Esophagus muscularis mucosa (tissue), 4 donors: ENCODE data around the gene PPP6R2. TPM values are rescaled to one million over a fixed set of nuclear protein-coding genes. Genes with fewer than 3 reads are reported as not detected.

Source experiments
- DNase-seq: peaks from one replicate; pipeline ENCODE4 v3.0.0-alpha.2; 2017; ENCODE audit errors: extremely low spot score
- H3K27ac ChIP-seq, 4 donors: fragments of 200-600 bp; sonication (generic); replicated peaks in 1 of 4; 1 replicate in 3 of 4; 2 replicates in 1 of 4; pipeline ENCODE4 v1.5.1; 2016 to 2019; ENCODE audit warnings: mild to moderate bottlenecking in 1 of 4
- H3K27me3 ChIP-seq, 4 donors: fragments of 200-600 bp; sonication (generic); one replicate each; pipeline versions ENCODE4 v1.5.1 to v1.6.0; 2016 to 2019
- H3K36me3 ChIP-seq, 4 donors: fragments of 200-600 bp; sonication (generic); one replicate each; pipeline ENCODE4 v1.5.1; 2016 to 2019
- H3K4me1 ChIP-seq, 4 donors: fragments of 200-600 bp; sonication (generic); one replicate each; pipeline ENCODE4 v1.5.1; 2016 to 2019
- H3K4me3 ChIP-seq, 4 donors: fragments of 200-600 bp; sonication (generic); 1 replicate in 2 of 4; 2 replicates in 2 of 4; pipeline ENCODE4 v1.5.1; 2016 to 2019; ENCODE audit warnings: mild to moderate bottlenecking in 4 of 4, moderate library complexity in 1 of 4
- H3K9me3 ChIP-seq, 4 donors: fragments of 200-600 bp; sonication (generic); 1 replicate in 3 of 4; 2 replicates in 1 of 4; pipeline ENCODE4 v1.5.1; 2016 to 2019
- EP300 ChIP-seq: sonication (generic); formaldehyde crosslinking; IDR thresholded peaks from one replicate; pipeline ENCODE4 v1.6.1; 2017; ENCODE audit warnings: antibody characterized with exemption
- POLR2A ChIP-seq: fragments of 450-650 bp; IDR thresholded peaks from one replicate; pipeline ENCODE4 v1.6.1; 2017; ENCODE audit warnings: antibody characterized with exemption, moderate library complexity, mild to moderate bottlenecking, low read depth
- POLR2AphosphoS5 ChIP-seq, 2 donors: sonication (generic); formaldehyde crosslinking; IDR thresholded peaks; one replicate each; pipeline ENCODE4 v1.6.1; 2017; ENCODE audit warnings: antibody characterized with exemption in 2 of 2
- WGBS: methylation state at CpG from one replicate; pipeline ENCODE4 v1.1.5; 2018; 5-methylcytosine and 5-hydroxymethylcytosine counted together
- intact Hi-C: fragments of 100-400 bp; cut with DNase I; formaldehyde crosslinking; loops from one replicate; pipeline ENCODE4 v1.15.1; 2023
- total RNA-seq, 4 donors: library from RNA; depleted of rRNA; stranded (reverse); fragments of >200 nt; gene quantifications; one replicate each; pipeline versions ENCODE4 v1.1.0 to v1.2.1, GENCODE V29; 2016
- TF ChIP-seq, protein P1 (sequence below), 3 experiments: fragments of 200-600 bp in 2 of 3; fragments of 450-650 bp in 1 of 3; sonication (generic) in 2 of 3; IDR thresholded peaks; one replicate each; pipeline ENCODE4 v1.5.1; 2017 to 2019; ENCODE audit warnings: antibody characterized with exemption in 3 of 3, mild to moderate bottlenecking in 2 of 3, moderate library complexity in 1 of 3

PPP6R2 gene
- total RNA-seq, 4 donors from 2014 or later = 57.7 to 79.4 (median 65.3) TPM

DNA sequence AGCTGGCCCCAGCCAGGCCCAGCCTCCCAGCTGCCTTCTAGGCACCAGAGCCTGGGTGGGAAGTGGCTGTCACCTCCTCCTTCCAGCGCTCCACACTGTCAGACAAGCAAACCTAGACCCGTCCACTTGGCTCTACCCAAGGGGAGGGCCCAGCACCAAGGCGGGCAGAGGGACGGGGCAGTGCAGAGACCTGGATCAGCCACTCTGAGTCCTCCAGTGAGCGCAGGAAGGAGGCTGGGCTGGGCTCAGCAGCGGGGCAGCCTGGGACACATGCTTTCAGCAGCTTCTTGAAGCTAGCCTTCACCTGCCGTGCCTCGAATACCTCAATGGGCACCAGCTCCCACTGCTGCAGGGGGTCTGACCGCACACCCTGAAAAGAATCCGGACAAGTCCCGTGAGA is 112.9 kb downstream of the PPP6R2 start:
- Histone ChIP-seq H3K27ac (no peak overlapping the region), H3K9me3 (no peaks in the 10 kb centered on the region), H3K27me3 (no peaks in the 10 kb centered on the region), H3K4me3 (no peak overlapping the region), H3K36me3 (peaks cover 70 to 92% (median 77%) of the 10 kb centered on the region in 4 donors), H3K4me1 (no peaks in the 10 kb centered on the region)
- 87% methylated on average over 9 of the region's 11 CpGs for WGBS
- TF ChIP-seq POLR2A = no peak
- no peak for TF ChIP-seq POLR2AphosphoS5 (IDR thresholded peaks at IDR 0.05)
- no peak for TF ChIP-seq EP300
- TF ChIP-seq, protein P1, sequence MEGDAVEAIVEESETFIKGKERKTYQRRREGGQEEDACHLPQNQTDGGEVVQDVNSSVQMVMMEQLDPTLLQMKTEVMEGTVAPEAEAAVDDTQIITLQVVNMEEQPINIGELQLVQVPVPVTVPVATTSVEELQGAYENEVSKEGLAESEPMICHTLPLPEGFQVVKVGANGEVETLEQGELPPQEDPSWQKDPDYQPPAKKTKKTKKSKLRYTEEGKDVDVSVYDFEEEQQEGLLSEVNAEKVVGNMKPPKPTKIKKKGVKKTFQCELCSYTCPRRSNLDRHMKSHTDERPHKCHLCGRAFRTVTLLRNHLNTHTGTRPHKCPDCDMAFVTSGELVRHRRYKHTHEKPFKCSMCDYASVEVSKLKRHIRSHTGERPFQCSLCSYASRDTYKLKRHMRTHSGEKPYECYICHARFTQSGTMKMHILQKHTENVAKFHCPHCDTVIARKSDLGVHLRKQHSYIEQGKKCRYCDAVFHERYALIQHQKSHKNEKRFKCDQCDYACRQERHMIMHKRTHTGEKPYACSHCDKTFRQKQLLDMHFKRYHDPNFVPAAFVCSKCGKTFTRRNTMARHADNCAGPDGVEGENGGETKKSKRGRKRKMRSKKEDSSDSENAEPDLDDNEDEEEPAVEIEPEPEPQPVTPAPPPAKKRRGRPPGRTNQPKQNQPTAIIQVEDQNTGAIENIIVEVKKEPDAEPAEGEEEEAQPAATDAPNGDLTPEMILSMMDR (IDR thresholded peaks at IDR 0.05) = no peak
- intact Hi-C loops = no loop called here
- DNase-seq = no peak

DNA sequence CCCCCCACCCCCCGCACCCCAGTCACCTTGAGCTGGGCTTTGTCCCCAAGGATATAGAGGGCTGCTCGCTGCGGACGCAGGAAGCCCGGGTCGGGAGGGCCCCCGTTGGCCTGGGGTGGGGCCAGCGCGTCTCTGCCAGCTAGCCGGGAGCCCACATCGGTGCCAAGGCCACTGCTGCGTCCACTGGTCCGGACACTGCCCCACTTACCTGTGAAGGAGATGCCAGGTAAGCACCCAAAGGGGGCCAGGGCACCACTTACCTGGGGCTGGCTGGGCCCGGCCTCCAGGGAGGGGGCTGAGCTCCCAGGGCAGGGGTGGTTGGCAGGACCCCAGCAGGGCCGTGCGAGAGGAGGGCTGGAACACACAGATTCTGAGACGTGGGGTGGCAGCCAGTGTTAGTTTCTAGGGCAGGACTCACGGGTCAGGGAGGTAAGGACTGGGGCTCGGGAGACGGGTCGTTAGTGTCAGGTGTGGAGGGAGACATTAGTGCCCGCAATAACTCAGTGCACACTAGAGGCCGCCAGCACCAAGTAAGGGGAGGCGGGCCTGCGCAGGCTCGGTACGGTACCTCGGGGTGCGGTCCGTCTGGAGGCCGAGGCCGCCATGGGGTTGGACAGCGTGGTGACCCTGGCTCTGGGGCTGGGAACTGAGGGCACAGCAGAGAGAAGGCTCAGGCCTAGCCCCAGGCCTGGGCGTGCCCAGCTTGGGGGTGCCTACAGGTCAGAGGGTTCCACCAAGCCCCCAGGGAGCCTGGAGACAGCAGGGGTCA is 113.5 kb downstream of the PPP6R2 start:
- 86% methylated on average over 18 of the region's 34 CpGs for WGBS
- Histone ChIP-seq H3K27ac (no peak overlapping the region), H3K4me3 (no peak overlapping the region), H3K36me3 (peaks cover 76 to 92% (median 82%) of the 10 kb centered on the region in 4 donors), H3K4me1 (no peaks in the 10 kb centered on the region), H3K9me3 (no peaks in the 10 kb centered on the region), H3K27me3 (no peaks in the 10 kb centered on the region)
- no peak for DNase-seq
- intact Hi-C loops = no loop called here
- TF ChIP-seq POLR2A (no peak), POLR2AphosphoS5 (IDR thresholded peaks at IDR 0.05) (no peak), EP300 (no peak)
- TF ChIP-seq, protein P1 (IDR thresholded peaks at IDR 0.05) = no peak

DNA sequence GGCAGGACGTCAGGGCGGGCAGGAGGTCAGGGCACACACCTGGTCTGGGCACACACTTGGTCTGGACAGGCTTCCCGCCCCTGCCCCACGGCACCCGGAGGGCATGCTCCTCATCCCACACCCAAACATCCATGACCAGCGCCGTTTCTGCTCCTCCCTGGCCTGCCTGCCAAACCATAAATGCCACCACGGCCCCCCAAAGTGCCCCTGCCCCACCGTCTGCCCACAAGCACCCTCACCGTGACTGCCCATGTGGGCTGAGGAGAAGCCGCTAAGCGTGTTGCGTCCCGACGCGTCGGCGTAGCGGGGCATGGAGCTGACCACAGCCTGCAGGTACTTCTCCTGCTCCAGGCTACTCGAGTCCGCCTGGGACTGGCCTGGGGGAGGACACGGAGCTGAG is 115.9 kb downstream of the PPP6R2 start:
- Histone ChIP-seq H3K4me3 (no peak overlapping the region), H3K4me1 (no peaks in the 10 kb centered on the region), H3K27ac (no peak overlapping the region), H3K9me3 (no peaks in the 10 kb centered on the region), H3K36me3 (peaks cover 97 to 100% (median 99%) of the 10 kb centered on the region in 4 donors), H3K27me3 (no peaks in the 10 kb centered on the region)
- 87% methylated on average over 20 of the region's 22 CpGs for WGBS
- DNase-seq = no peak
- intact Hi-C loops = no loop called here
- no peak for TF ChIP-seq EP300
- TF ChIP-seq, protein P1 (IDR thresholded peaks at IDR 0.05) = no peak
- TF ChIP-seq POLR2AphosphoS5 (IDR thresholded peaks at IDR 0.05) = no peak
- no peak for TF ChIP-seq POLR2A

DNA sequence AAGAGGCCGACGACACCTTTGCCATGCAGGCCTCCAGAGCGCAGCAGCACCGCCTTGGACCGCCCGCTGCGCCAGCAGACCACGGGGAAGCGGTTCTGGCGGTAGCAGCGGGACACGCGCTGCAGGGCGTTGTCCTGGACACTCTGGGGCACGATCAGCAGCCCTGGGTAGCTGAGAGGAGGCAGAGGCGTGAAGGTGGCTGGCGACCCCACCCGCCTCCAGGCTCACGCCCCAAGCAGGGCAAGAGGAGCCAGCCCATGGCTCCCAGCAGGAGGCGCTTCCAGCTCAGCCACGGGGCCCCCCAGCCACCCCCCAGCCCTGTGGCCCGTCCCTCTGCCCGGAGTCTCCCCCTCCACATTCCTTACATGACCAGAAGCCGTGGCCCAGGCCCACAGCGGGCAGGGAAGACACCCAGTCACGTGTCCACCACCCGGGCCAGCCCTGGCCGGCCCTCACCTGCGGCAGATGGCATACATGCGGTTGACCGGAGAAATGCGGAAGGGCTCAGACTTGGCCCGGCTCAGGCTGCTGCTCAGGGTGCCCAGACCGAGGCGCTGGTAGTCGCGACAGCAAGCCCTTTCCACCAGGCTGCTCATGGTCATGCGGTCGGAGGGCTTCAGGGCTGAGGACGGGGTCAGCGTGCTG is 116.5 kb downstream of the PPP6R2 start:
- H3K36me3 ChIP-seq = peaks cover 97 to 100% (median 99%) of the 10 kb centered on the region in 4 donors
- DNase-seq = no peak
- intact Hi-C loops = no loop called here
- 93% methylated on average over 21 of the region's 41 CpGs for WGBS
- H3K27ac ChIP-seq = no peak overlapping the region
- TF ChIP-seq EP300 = no peak
- TF ChIP-seq POLR2A = no peak
- no peak for TF ChIP-seq POLR2AphosphoS5 (IDR thresholded peaks at IDR 0.05)
- TF ChIP-seq, protein P1 (IDR thresholded peaks at IDR 0.05) = no peak
- no peaks in the 10 kb centered on the region for H3K27me3 ChIP-seq
- no peaks in the 10 kb centered on the region for H3K4me1 ChIP-seq
- H3K4me3 ChIP-seq = no peak overlapping the region
- H3K9me3 ChIP-seq = no peaks in the 10 kb centered on the region
